Skin epidermis (tissue), 12 donors: ENCODE measurements around the gene CELSR1.

Experiments
- H3K27ac ChIP-seq, 21 experiments: fragments of 200-600 bp; sonication (generic) in 11 of 21; one replicate each; pipeline ENCODE4 v1.5.0; 2020; ENCODE audit warnings: mild to moderate bottlenecking in 3 of 21, inconsistent platforms in 2 of 21, moderate library complexity in 2 of 21
- H3K4me3 ChIP-seq, 7 experiments: fragments of 200-600 bp; sonication (generic) in 2 of 7; one replicate each; pipeline ENCODE4 v1.5.0; 2020; ENCODE audit warnings: inconsistent platforms in 2 of 7, mild to moderate bottlenecking in 2 of 7, moderate library complexity in 1 of 7

The CELSR1 gene

GRCh38 chr22:46576556-46577367, 39.3 kb upstream of the CELSR1 start:
- H3K27ac ChIP-seq: peak overlapping the region in 19 of 21 experiments; percentile 50 to 94 (median 82)

GRCh38 chr22:46575911-46576555, 38.6 kb upstream of the CELSR1 start:
- peak overlapping the region in 17 of 21 experiments; percentile 14 to 75 (median 57) for H3K27ac ChIP-seq
- H3K4me3 ChIP-seq: peak overlapping the region; percentile 34 to 76 (median 40)

More at GRCh38 chr22:46576556-46577367, 39.3 kb upstream of the CELSR1 start:
- H3K4me3 ChIP-seq: peak overlapping the region; percentile 51 to 76 (median 67)

- Histone ChIP-seq H3K4me3 (no peak overlapping the region), H3K27ac (peak overlapping the region in 11 of 21 experiments; percentile 4 to 75 (median 57))
These were observed 37.8 kb upstream of the CELSR1 start for GRCh38 chr22:46574993-46575910.

GRCh38 chr22:46574438-46574992, 37.1 kb upstream of the CELSR1 start:
- Histone ChIP-seq H3K4me3 (no peak overlapping the region), H3K27ac (peak overlapping the region in 2 of 21 experiments; percentile 4 to 11)

GRCh38 chr22:46573781-46574437, 36.5 kb upstream of the CELSR1 start:
- H3K27ac ChIP-seq: no peak overlapping the region
- no peak overlapping the region for H3K4me3 ChIP-seq

GRCh38 chr22:46572911-46573780, 35.7 kb upstream of the CELSR1 start:
- no peak overlapping the region for H3K27ac ChIP-seq

GRCh38 chr22:46571642-46572250, 34.3 kb upstream of the CELSR1 start:
- no peak overlapping the region for H3K27ac ChIP-seq
- H3K4me3 ChIP-seq: no peak overlapping the region

More at GRCh38 chr22:46572911-46573780, 35.7 kb upstream of the CELSR1 start:
- no peak overlapping the region for H3K4me3 ChIP-seq

- Histone ChIP-seq H3K4me3 (no peak overlapping the region), H3K27ac (no peak overlapping the region)
These were observed 32.7 kb upstream of the CELSR1 start for GRCh38 chr22:46569848-46570695.

GRCh38 chr22:46569055-46569847, 31.8 kb upstream of the CELSR1 start:
- H3K4me3 ChIP-seq: no peak overlapping the region
- H3K27ac ChIP-seq: no peak overlapping the region

- no peak overlapping the region for H3K4me3 ChIP-seq
- H3K27ac ChIP-seq: no peak overlapping the region
These were observed 30.8 kb upstream of the CELSR1 start for GRCh38 chr22:46568102-46568809.

- Histone ChIP-seq H3K27ac (no peak overlapping the region), H3K4me3 (no peak overlapping the region)
These were observed 30.1 kb upstream of the CELSR1 start for GRCh38 chr22:46567471-46567870.

- Histone ChIP-seq H3K27ac (peak overlapping the region in 3 of 21 experiments; percentile 20 to 47 (median 23)), H3K4me3 (no peak overlapping the region)
These were observed 26.8 kb upstream of the CELSR1 start for GRCh38 chr22:46564084-46564714.

- Histone ChIP-seq H3K4me3 (no peak overlapping the region), H3K27ac (peak overlapping the region in 6 of 21 experiments; percentile 1 to 55 (median 22))
These were observed 26.1 kb upstream of the CELSR1 start for GRCh38 chr22:46563381-46564083.

GRCh38 chr22:46561435-46561905, 24.1 kb upstream of the CELSR1 start:
- Histone ChIP-seq H3K27ac (no peak overlapping the region), H3K4me3 (peak overlapping the region in 1 of 7 experiments; percentile 7)
